Measurements from ENCODE around the gene HJURP.

The HJURP gene

GRCh38 chr2:233822101-233822771 lies 32.1 kb downstream of the HJURP start:
- TF ChIP-seq CTCF (IDR thresholded peaks at IDR 0.05; ENCODE audit: low read depth, low read length): no peak
- no peak for DNase-seq (ENCODE audit: extremely low read depth, low read depth)

- TF ChIP-seq CTCF (IDR thresholded peaks at IDR 0.05; ENCODE audit: low read depth, low read length): no peak
- no peak for DNase-seq (ENCODE audit: extremely low read depth, low read depth)
Measured at GRCh38 chr2:233821709-233822100, 32.6 kb downstream of the HJURP start.

- no peak for DNase-seq (ENCODE audit: extremely low read depth, low read depth)
- no peak for TF ChIP-seq CTCF (IDR thresholded peaks at IDR 0.05; ENCODE audit: low read depth, low read length)
Measured at GRCh38 chr2:233821196-233821595, 33.1 kb downstream of the HJURP start.

GRCh38 chr2:233820774-233821105 lies 33.6 kb downstream of the HJURP start:
- TF ChIP-seq CTCF (IDR thresholded peaks at IDR 0.05; ENCODE audit: low read depth, low read length): no peak
- no peak for DNase-seq (ENCODE audit: extremely low read depth, low read depth)

- TF ChIP-seq CTCF (IDR thresholded peaks at IDR 0.05; ENCODE audit: low read depth, low read length): no peak
- no peak for DNase-seq (ENCODE audit: extremely low read depth, low read depth)
Measured at GRCh38 chr2:233819884-233820773, 34.2 kb downstream of the HJURP start.

GRCh38 chr2:233818639-233819621 lies 35.4 kb downstream of the HJURP start:
- TF ChIP-seq CTCF (IDR thresholded peaks at IDR 0.05; ENCODE audit: low read depth, low read length): no peak
- DNase-seq (ENCODE audit: extremely low read depth, low read depth): no peak
